ENCODE data around the gene TXN2. TPM values are rescaled to one million over a fixed set of nuclear protein-coding genes. Genes with fewer than 3 reads are reported as not detected.

TXN2 gene
- total RNA-seq, 1 donor from 2014 or later, result 67.3 TPM

DNA sequence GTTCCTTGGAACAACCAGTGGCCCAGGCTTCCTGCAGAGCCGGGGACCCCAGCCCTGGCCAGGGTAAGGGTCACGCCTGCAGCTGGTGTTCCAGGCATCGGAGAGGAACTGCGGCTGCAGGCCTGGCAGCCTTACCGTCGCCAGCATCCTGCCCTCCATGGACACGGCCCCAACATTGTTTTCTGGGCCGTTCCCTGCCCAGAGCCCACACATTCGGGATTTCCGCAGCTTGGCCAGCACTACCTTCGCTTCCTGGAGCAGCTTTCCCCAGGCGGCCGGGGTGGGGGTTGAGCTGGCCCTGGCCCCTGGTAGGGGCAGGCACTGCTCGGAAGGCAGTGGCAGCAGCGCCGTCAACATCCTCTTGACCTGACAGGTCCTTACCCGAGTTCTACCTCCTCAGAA, 17.7 kb downstream of the TXN2 start:
- no peak for DNase-seq (ENCODE audit: low spot score)
- H3K36me3 Mint-ChIP-seq (ENCODE audit: low read depth, unreplicated experiment), result peaks cover 6% of the 10 kb centered on the region
- TF ChIP-seq CTCF (IDR thresholded peaks at IDR 0.05; ENCODE audit: unreplicated experiment), result no peak
- peaks cover 3% of the 10 kb centered on the region for H3K4me1 Mint-ChIP-seq (ENCODE audit: unreplicated experiment)
- H3K27ac Mint-ChIP-seq (ENCODE audit: unreplicated experiment), result no peak overlapping the region
- no peaks in the 10 kb centered on the region for H3K9me3 Mint-ChIP-seq (ENCODE audit: unreplicated experiment)
- peaks cover 3% of the 10 kb centered on the region for H3K27me3 Mint-ChIP-seq (ENCODE audit: unreplicated experiment)
- no peak overlapping the region for H3K4me3 Mint-ChIP-seq (ENCODE audit: unreplicated experiment)

DNA sequence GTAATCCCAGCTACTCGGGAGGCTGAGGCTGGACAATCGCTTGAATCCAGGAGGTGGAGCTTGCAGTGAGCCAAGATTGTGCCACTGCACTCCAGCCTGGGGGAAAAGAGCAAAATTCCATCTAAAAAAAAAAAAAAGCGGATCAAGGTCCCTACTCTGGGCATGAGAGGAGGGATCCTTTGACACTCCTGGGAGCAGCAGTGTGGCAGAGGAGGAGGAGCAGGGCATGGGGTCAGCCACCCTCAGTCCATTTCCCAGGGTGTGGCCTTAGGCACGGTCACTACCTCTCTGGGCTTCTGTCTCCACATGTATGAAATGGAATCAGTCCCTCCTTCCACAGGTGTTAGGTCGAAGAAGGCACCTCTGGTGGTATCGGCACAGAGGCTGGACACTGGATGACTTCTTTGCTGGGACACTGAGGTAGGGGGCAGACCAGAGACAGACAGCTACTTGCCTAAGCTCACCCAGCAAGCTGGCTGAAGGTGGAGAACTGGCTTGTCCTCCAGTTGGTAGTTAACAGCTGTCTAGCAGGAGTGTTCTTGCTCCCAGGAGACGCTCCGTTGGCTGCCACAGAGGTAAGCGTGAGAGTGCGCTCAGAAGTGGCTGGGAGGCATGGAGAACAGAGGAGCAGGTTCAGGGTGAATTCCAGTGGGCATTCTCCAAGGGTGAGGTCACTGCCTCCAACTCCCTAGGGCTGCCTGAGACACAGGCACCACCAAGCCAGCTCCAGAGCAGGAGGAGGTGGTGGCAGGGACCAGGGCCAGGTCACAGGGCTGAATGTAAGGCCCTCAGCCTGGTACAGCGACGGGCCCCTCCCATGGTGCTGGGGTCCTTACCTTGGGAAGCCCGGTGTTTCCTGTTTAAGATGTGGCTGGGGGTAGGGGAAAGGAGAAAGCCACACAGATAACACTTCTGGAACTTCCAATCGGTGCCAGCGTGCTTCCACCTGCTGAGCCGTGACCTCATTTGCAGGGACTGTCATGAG, 19.5 kb downstream of the TXN2 start:
- DNase-seq (ENCODE audit: low spot score), result peak; percentile 33
- H3K4me3 Mint-ChIP-seq (ENCODE audit: unreplicated experiment), result no peak overlapping the region
- H3K36me3 Mint-ChIP-seq (ENCODE audit: low read depth, unreplicated experiment), result peaks cover 6% of the 10 kb centered on the region
- H3K4me1 Mint-ChIP-seq (ENCODE audit: unreplicated experiment), result peaks cover 7% of the 10 kb centered on the region
- H3K9me3 Mint-ChIP-seq (ENCODE audit: unreplicated experiment), result no peaks in the 10 kb centered on the region
- H3K27me3 Mint-ChIP-seq (ENCODE audit: unreplicated experiment), result peaks cover 3% of the 10 kb centered on the region
- TF ChIP-seq CTCF (IDR thresholded peaks at IDR 0.05; ENCODE audit: unreplicated experiment), result no peak
- peak overlapping the region; percentile 30 for H3K27ac Mint-ChIP-seq (ENCODE audit: unreplicated experiment)

- no peak overlapping the region for H3K4me3 Mint-ChIP-seq (ENCODE audit: unreplicated experiment)
- no peak for TF ChIP-seq CTCF (IDR thresholded peaks at IDR 0.05; ENCODE audit: unreplicated experiment)
- H3K4me1 Mint-ChIP-seq (ENCODE audit: unreplicated experiment), result peaks cover 11% of the 10 kb centered on the region
- H3K27ac Mint-ChIP-seq (ENCODE audit: unreplicated experiment), result no peak overlapping the region
- H3K9me3 Mint-ChIP-seq (ENCODE audit: unreplicated experiment), result no peaks in the 10 kb centered on the region
- H3K36me3 Mint-ChIP-seq (ENCODE audit: low read depth, unreplicated experiment), result no peaks in the 10 kb centered on the region
- peaks cover 8% of the 10 kb centered on the region for H3K27me3 Mint-ChIP-seq (ENCODE audit: unreplicated experiment)
- DNase-seq (ENCODE audit: low spot score), result no peak
Observed at GRCh38 chr22:36460202-36460601, 21.2 kb downstream of the TXN2 start.

GRCh38 chr22:36457688-36458450, 23.6 kb downstream of the TXN2 start:
- H3K4me1 Mint-ChIP-seq (ENCODE audit: unreplicated experiment), result peaks cover 18% of the 10 kb centered on the region
- no peaks in the 10 kb centered on the region for H3K9me3 Mint-ChIP-seq (ENCODE audit: unreplicated experiment)
- H3K27ac Mint-ChIP-seq (ENCODE audit: unreplicated experiment), result no peak overlapping the region
- H3K36me3 Mint-ChIP-seq (ENCODE audit: low read depth, unreplicated experiment), result no peaks in the 10 kb centered on the region
- no peak for TF ChIP-seq CTCF (IDR thresholded peaks at IDR 0.05; ENCODE audit: unreplicated experiment)
- peaks cover 4% of the 10 kb centered on the region for H3K27me3 Mint-ChIP-seq (ENCODE audit: unreplicated experiment)
- DNase-seq (ENCODE audit: low spot score), result no peak
- H3K4me3 Mint-ChIP-seq (ENCODE audit: unreplicated experiment), result no peak overlapping the region
